GM19351 (cell line): ENCODE results near the gene PRM2.

Experiments used
- ATAC-seq: cut with Tn5 transposase; IDR thresholded peaks from one replicate; pipeline ENCODE4 v1.9.1; 2021; ENCODE audit warnings: mild to moderate bottlenecking, moderate library complexity; ENCODE audit not compliant: unreplicated experiment

Gene PRM2

DNA sequence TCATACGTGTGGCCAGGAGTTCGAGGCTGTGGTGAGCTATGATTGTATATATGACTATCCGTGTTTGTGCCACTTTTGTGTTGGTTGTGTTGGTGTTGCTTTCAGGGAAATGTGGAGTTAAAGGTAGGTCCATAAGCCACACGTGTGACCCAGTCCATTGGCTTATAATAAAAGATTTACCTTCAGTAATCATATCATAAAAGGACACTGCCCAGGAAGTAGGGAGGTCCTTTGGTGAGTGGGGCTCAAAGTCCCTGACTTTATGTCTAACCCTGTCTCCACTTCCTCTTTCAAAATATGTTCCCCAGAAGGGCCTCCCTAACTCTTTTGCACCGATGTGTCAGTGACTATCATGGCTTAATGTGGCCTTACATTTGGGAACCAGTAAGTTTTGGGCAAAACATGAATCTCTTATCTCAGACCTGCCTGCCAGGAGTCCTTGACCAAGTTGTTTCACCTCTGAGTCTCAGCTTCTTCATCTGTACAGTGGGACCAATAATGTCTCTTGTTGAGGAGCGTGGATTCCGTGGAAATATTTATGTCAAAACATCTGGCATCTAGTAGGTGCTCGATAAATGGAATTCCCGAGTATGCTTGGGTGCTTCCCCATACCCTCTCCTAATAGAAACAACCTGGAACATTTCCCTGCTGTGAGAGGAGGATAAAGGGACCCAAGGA is 12.0 kb downstream of the PRM2 start:
- no peak for ATAC-seq

DNA sequence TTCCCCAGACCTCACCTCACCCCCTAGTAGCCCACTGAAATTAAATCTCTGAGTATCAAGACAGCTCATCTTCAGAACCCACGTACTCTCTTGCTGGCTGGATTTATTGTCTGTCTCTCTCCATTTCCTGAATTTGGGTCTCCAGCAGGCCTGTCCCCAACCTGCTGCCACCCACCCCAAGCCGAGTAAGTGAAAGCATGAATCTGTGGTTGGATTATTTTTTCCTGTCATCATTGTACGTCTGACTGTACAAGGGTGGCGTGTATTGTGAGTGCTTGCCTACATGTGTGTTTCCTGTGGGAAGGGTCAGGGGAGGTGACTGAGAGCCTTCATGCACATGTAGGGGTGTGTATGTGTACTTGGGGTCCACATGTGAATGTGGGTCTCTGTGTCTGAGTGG is 12.5 kb downstream of the PRM2 start:
- ATAC-seq: no peak

DNA sequence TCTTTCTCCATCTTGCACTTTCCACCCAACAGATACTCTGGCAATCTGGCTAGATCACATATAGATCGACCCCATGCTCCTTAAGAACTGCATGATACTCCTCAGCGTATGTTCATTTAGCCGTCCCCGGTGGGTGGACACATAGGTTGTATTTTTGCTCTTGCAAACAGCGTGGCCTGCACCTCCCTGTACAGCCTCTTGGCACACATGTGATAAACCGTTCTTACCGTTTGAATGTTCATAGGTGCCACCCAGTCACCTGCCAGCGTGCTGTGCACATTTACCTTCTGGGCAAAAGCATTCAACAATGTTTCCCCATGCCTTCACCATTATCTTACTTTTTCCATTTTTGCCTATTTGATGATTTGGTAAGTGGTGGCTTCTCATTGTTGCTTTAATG is 13.4 kb downstream of the PRM2 start:
- ATAC-seq: no peak

DNA sequence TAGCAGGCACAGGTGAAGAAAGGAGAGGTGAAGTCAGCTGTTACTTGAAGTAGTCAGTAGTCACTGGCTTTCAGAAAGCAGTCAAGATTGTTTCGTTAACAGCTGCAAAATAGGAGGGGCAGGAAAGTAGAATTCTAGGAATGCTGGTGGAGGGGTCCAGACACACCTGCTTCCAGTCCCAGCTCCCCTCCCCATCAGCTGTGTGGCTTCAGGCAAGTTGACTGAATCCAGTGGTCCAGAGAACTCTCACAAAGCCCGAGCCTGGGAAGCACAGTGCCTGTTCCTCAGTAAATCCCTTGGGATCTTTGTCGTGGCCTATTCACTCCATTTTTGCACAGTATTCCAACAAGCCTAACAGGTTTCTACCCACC is 15.7 kb downstream of the PRM2 start:
- no peak for ATAC-seq

DNA sequence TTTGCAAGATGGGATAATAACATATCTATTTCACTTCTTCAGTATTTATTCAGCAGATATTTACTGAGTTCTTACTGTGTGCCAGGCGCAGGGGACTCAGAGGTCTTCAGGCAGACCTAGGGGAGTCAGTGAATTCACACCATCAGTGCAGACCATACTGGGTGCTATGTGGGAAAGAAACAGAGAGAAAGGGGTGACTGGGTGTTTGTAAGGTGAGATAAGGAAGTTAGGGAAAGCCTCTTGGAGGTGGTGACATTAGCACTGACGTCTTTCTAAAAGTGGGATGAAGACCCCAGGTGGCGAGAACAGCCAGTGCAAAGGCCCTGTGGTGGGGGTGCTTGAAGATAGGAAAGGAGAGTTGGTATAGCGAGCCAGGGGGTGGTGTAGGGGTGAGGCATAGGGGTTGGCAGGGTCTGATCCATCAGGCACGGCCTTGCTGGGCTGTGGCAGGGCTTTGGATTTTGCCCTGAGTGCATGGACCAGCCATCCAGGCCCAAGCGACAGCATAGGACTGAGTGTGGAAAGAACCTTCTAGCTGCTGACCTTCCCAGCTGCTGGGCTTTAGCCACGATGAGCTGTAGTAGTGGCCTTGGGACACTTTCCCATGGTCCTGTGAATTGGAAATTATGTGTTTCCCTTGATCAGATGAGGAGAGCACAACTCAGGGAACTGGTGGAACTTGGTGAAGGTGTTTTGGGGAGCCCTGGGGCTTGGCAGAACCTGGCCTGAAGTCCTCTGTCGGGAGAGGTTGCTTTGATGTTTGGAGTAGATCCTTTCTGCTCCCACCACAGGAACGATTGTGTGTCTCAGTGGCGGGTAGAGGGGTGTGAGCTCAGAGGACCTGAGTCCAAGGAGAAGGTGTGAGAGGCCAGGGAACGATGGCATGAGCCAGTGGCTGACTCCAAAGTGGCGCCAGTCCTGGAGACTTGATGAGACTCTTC is 16.4 kb downstream of the PRM2 start:
- ATAC-seq: no peak

- no peak for ATAC-seq
Measured at GRCh38 chr16:11258553-11259492, 17.5 kb downstream of the PRM2 start.

DNA sequence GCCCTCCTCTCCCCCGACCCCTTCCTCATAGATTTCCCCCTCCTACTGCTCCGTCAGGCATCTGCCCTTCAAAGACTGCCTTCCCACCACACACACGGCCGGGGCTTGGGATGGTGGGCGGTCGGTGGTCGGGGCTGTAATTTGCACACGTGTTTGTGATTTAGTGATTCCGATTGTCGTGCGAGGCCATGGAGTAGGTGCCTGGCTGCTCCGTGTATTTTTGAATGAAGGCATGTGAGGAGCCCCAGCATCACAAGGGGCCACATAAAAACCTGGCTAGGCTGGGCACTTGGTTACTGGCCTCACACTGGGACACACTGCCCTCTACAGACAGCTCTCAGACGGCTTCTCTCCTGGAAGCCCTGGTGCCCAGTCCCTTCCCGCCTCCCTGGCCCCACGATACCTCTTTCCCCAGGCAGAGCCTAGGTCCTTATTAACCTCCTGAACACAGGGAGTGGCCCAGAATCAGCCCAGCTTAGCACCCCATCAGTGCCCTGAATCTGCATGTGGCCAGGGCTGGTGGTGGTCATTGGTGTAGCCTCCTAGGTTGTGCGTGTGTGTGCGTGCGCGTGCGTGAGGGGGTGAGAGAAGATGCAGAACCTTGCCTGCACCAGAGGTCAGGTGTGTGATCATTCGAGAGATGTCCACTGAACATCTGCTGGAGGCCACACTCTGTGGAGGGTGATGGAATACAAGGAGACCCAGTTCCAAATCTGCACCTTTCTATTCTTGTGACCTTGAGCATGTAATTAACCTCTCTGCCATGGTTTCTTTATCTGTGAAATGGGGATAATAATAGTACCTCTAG is 18.9 kb downstream of the PRM2 start:
- no peak for ATAC-seq

- ATAC-seq: no peak
Measured at GRCh38 chr16:11256661-11257130, 19.6 kb downstream of the PRM2 start.

DNA sequence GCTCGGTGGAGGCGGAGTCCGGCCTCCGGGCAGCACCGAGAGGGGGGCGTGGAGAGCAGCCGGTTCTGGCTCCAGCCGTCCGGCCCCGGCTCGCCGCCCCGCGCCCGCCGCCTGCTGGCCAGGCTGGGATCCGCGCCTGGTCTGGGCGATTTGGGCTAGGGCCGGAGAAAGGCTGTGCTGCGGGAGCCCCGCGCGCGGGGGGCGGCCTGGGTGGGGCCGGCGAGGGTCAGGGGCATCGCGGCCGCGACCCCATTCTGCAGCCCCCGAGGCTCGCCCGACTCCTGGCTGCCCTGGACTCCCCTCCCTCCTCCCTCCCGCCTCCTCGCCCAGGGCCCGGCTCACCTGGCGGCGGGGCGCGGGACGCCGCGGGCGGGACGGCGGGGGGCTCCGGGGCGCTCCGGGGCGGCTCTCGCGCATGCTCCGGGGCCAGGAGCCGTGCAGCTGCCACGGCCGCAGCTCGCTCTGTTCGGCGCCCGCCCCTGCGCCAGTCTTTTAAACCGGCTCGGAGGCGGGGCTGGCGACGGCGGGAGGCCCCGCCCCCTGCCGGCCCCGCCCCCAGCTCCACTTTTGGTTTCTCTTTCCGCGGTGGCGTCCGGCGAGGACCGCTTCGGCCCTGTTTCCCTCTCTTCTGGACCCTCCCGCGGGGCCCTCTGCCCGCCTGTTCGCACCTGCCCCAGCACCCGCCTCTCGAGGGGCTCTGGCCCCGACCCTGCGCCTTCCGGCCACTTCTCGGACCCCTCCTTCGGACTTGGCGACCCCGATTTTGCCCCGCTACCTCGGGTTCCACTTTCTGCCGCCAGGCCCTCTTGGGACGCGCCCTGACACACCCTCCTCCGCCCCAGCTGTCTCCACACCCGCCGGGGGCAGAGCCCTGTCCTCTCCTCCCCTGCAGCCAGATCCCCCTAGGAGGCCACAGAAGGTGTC is 20.3 kb downstream of the PRM2 start, which contains the start of gene SOCS1:
Gene SOCS1, minus strand, starts transcription at position 468 of the 924 bp plus-strand sequence. CDS start 726 bp downstream, outside the sequence.
- peak; percentile 51 for ATAC-seq

DNA sequence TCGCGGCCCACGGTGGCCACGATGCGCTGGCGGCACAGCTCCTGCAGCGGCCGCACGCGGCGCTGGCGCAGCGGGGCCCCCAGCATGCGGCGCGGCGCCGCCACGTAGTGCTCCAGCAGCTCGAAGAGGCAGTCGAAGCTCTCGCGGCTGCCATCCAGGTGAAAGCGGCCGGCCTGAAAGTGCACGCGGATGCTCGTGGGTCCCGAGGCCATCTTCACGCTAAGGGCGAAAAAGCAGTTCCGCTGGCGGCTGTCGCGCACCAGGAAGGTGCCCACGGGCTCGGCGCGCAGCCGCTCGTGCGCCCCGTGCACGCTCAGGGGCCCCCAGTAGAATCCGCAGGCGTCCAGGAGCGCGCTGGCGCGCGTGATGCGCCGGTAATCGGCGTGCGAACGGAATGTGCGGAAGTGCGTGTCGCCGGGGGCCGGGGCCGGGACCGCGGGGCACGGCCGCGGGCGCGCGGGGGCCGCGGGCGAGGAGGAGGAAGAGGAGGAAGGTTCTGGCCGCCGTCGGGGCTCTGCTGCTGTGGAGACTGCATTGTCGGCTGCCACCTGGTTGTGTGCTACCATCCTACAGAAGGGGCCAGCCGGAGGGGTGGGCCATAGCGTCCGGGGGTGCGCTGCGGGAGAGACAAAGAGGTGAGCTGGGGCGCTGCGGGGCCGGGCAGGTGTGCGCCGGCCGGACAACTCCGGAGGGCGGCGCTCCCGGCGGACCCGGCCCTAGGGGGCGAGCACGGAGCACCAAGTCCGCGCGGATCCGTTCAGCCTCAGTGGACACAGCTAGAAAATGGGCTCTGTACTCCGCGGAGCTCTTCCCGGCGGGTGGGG is 21.2 kb downstream of the PRM2 start:
- no peak for ATAC-seq

DNA sequence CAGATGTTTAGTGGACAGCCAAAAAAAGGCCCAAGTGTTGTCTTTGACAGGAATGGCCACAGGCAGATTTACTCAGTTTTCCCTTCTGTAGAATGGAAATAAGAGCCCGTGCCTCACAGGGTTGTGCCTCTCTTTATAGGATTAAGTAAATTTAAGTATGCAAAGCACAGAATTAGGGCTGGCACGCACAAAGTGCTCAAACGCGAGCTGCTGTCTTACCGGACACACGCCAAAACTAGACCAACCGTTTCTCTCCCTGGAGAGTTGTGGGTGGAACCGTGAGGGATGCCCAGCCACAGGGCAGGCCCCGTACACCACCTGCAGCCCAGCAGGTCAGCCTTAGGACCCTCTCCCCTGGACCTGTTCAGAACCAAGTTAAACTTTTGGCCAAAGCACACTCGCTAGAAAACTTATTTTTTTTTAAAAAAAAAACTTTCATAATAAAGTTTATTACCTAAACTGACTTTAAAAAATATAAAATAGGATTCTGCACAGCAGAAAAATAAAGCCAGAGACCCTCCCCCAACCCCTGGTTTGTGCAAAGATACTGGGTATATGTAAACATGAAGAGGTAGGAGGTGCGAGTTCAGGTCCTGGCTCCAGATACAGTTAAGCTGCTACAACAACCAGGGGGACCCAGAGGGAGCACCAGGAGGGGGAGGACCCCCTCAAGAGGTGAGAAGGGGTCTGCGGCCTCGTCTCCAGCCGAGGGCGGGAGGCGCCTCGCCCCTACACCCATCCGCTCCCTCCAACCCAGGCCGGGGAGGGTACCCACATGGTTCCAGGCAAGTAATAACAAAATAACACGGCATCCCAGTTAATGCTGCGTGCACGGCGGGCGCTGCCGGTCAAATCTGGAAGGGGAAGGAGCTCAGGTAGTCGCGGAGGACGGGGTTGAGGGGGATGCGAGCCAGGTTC is 22.0 kb downstream of the PRM2 start:
- ATAC-seq: no peak

DNA sequence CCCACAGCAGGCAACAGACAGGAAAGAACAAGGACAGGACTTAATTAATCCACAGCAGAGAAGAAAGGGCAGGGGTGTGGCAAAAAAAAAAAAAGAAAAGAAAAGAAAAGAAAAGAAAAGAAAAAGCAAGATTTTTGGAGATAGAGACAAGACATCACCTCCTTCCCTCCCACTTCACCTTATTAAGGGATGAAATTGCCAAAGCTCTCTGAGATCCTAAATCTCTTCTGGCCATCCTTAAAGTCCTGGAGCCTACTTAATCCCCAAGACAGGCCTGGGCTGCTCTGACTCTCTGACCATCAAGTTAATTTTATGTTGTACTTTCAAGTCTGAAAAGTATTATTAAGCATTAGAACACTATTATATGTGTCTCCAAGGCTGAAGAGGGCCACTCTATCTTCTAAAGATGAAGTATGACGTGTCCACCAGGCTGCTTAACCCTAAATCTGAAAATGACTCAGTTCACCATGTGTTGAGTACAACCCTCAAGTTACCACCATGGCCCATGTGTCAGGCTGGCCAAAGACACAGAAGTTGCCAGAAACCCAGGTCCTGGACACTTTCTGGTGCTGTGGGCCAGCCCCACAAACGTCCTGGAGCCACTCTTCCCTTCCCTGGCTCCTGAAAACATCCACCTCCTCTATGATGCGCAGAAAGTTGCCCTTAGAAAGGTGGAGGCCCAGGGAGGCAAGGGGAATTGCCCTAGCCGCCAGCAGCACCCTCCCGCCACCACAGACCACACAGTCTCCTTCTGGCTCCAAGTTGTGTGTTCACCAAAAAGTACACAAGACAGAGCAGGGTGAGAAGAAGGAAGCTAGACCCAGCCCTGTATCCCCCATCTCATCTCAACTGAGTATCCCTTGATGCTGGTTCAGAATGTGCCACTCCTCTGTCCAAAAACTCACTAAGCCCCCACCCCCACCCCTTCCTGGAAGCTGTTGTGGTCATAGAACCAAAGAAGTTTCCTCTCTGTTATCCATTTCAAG is 23.0 kb downstream of the PRM2 start:
- no peak for ATAC-seq

- no peak for ATAC-seq
Measured at GRCh38 chr16:11252482-11252931, 23.8 kb downstream of the PRM2 start.

- no peak for ATAC-seq
Measured at GRCh38 chr16:11251525-11252481, 24.5 kb downstream of the PRM2 start.
